Psoas muscle (tissue), 8 donors: ENCODE measurements around the gene OVCA2. TPM values are rescaled to one million over a fixed set of nuclear protein-coding genes. Genes with fewer than 3 reads are reported as not detected.

Experiments
- ATAC-seq, 4 donors: fragments of 200-7000 bp; cut with Tn5 transposase; one replicate each; pipeline ENCODE4 v1.9.1; 2020; ENCODE audit warnings: moderate library complexity in 3 of 4, mild to moderate bottlenecking in 2 of 4
- DNase-seq, 2 donors: peaks; one replicate each; pipeline ENCODE4 v3.0.0-alpha.2; 2020
- H3K27ac ChIP-seq: fragments of 200-600 bp; one replicate; pipeline ENCODE4 v1.8.0; 2022
- H3K27me3 ChIP-seq, 3 donors: fragments of 200-600 bp in 1 of 3; one replicate each; pipeline versions ENCODE4 v1.6.1 to v1.8.0; 2013 to 2022; ENCODE audit warnings: low read length in 2 of 3, mild to moderate bottlenecking in 2 of 3, moderate library complexity in 1 of 3; ENCODE audit not compliant: insufficient read depth in 3 of 3
- H3K36me3 ChIP-seq, 2 donors: fragments of 200-600 bp in 1 of 2; one replicate each; pipeline versions ENCODE4 v1.6.1 to v1.8.0; 2013 to 2022; ENCODE audit warnings: low read depth in 1 of 2, mild to moderate bottlenecking in 1 of 2, moderate library complexity in 1 of 2; ENCODE audit not compliant: insufficient read depth in 1 of 2
- H3K4me1 ChIP-seq: fragments of 200-600 bp; one replicate; pipeline ENCODE4 v1.8.0; 2022
- H3K4me3 ChIP-seq: fragments of 200-600 bp; one replicate; pipeline ENCODE4 v1.8.0; 2022; ENCODE audit warnings: mild to moderate bottlenecking
- H3K9me3 ChIP-seq: fragments of 200-600 bp; one replicate; pipeline ENCODE4 v1.8.0; 2022
- WGBS, 3 donors: extraction: QIAGEN DNeasy Blood & Tissue Kit; methylation state at CpG; one replicate each; pipeline versions ENCODE4 v1.1.6 to v1.1.7; 2013; 5-methylcytosine and 5-hydroxymethylcytosine counted together
- intact Hi-C, 2 donors: fragments of 100-400 bp; cut with DNase I; formaldehyde crosslinking; loops; one replicate each; pipeline versions ENCODE4 v1.11.0 to v1.14.2; 2022
- polyA plus RNA-seq, 3 donors: library from polyadenylated mRNA; stranded (reverse); fragments of 200-250 nt; gene quantifications; one replicate each; pipeline ENCODE4 v1.2.3, GENCODE V29; 2013
- total RNA-seq, 4 donors: library from RNA; stranded (reverse); fragmentation: NEBNext Ultra II Directional in 2 of 4; extraction: Animal tissue kit (Norgen Biotek cat#: 25700) in 2 of 4; gene quantifications; one replicate each; pipeline versions ENCODE4 v1.2.1 to v1.2.4, GENCODE V29; 2021 to 2023
- TF ChIP-seq, protein P1 (sequence below): fragments of 200-600 bp; IDR thresholded peaks from one replicate; pipeline ENCODE4 v1.8.0; 2022; ENCODE audit warnings: antibody characterized with exemption
- donor health status: healthy with polysubstance abuse.
- donor health status: DM: no; HTN: no; CAD: no; lungs with moderate emphysema.
- donor health status: Bipolar disorder and iron deficiency.
- donor health status: healthy.
- donor health status: DM: yes; HTN: yes; CAD: no.
- donor health status: DM: no; HTN: no; CAD: no.
- donor health status: DM: no; HTN: no; CAD: no.
- donor health status: DM: yes; HTN: yes; CAD: no.

OVCA2 gene
- total and polyA plus RNA-seq, 7 donors, result 10.1 to 66.1 (median 23.0) TPM

DNA sequence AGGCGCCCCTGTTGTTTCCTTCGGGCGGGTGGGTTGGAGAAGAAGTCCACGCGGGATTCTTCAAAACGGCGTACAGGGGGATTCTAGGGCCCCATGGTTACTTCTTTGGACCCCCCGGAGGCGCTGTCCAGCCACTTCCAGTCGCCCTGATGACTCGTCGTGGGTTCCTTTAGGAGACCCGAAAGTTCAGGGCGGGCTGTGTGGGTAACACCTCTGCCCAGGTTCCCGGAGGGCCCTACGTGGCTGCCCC lies 12.4 kb downstream of the OVCA2 start:
- DNase-seq, result no peak

DNA sequence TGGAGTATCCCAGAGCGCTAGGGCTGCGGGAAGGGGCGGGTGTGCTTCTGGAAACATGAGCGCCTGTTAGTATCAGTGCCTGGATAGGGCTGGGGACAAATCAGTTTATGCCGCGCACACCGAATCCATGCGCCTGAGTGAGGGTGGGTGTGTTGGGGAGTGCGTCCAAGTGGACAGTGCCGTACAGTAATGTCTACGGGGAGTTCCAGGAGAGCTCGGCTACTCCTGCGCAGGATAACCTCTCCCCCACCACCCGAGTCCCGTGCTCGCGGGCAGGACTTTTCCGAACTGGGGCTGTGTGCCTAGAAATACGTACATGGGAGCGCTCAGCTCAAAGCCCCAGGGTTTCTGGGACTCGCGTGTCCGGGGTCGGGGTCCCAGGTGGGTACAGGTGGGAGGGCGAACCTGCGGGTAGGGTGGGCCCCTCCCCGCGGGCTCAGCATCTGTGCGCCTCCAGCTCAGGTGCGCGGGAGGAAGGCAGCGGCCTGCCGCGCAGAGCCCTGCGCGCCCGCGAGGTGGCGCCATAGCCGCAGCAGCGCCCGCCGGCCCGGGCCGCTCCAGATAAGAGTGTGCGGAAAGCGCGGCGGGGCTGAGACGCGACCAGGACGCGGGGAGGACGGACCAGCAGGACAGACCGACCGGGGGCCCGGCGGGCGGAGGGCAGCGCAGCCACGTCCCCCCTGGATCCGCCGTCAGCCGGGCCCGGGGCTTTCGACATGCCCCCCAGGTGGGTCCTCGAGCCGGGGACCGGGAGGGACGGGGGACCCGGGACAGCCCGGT lies 12.9 kb downstream of the OVCA2 start, which contains the start of gene HIC1:
Gene HIC1 (plus strand): TSS at position 592 of the 780 bp plus-strand sequence. CDS start 1,588 bp downstream, outside the sequence.
- ATAC-seq (peak; percentile 72 to 83 (median 78)), DNase-seq (peak; percentile 81 to 90)
- 4 to 6% (median 4%) methylated on average over 51 to 72 of the region's 72 CpGs for WGBS, 3 donors
- peak within 1 kb of the TSS; percentile 74 for H3K4me3 ChIP-seq
- TF ChIP-seq, protein P1, sequence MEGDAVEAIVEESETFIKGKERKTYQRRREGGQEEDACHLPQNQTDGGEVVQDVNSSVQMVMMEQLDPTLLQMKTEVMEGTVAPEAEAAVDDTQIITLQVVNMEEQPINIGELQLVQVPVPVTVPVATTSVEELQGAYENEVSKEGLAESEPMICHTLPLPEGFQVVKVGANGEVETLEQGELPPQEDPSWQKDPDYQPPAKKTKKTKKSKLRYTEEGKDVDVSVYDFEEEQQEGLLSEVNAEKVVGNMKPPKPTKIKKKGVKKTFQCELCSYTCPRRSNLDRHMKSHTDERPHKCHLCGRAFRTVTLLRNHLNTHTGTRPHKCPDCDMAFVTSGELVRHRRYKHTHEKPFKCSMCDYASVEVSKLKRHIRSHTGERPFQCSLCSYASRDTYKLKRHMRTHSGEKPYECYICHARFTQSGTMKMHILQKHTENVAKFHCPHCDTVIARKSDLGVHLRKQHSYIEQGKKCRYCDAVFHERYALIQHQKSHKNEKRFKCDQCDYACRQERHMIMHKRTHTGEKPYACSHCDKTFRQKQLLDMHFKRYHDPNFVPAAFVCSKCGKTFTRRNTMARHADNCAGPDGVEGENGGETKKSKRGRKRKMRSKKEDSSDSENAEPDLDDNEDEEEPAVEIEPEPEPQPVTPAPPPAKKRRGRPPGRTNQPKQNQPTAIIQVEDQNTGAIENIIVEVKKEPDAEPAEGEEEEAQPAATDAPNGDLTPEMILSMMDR, result peak; percentile 97
- H3K9me3 ChIP-seq, result no peaks in the 10 kb centered on the region
- H3K36me3 ChIP-seq, result peaks cover 0 to 7% of the 10 kb centered on the region in 2 donors
- intact Hi-C loops, result loop anchor here (1.0 to 2.0 kb wide), 4 partner anchors 190 to 228 kb away; no protein-coding TSS in a partner anchor
- H3K4me1 ChIP-seq, result peaks cover 6% of the 10 kb centered on the region
- peak within 1 kb of the TSS; percentile 62 for H3K27ac ChIP-seq
- peaks cover 0 to 13% (median 2%) of the 10 kb centered on the region in 3 donors for H3K27me3 ChIP-seq

More for the DNA sequence above, 12.4 kb downstream of the OVCA2 start:
- TF ChIP-seq, protein P1, result no peak
- intact Hi-C loops, result loop anchor here (1.0 to 2.0 kb wide), 3 partner anchors 191 to 229 kb away; no protein-coding TSS in a partner anchor
- Histone ChIP-seq H3K4me1 (peaks cover 8% of the 10 kb centered on the region), H3K27ac (peak overlapping the region; percentile 62), H3K36me3 (peaks cover 0 to 2% of the 10 kb centered on the region in 2 donors), H3K27me3 (peaks cover 0 to 17% (median 6%) of the 10 kb centered on the region in 3 donors), H3K9me3 (no peaks in the 10 kb centered on the region), H3K4me3 (peak overlapping the region; percentile 74)
- ATAC-seq, result no peak
- WGBS, 3 donors, result 8 to 22% (median 19%) methylated on average over 16 of the region's 16 CpGs

DNA sequence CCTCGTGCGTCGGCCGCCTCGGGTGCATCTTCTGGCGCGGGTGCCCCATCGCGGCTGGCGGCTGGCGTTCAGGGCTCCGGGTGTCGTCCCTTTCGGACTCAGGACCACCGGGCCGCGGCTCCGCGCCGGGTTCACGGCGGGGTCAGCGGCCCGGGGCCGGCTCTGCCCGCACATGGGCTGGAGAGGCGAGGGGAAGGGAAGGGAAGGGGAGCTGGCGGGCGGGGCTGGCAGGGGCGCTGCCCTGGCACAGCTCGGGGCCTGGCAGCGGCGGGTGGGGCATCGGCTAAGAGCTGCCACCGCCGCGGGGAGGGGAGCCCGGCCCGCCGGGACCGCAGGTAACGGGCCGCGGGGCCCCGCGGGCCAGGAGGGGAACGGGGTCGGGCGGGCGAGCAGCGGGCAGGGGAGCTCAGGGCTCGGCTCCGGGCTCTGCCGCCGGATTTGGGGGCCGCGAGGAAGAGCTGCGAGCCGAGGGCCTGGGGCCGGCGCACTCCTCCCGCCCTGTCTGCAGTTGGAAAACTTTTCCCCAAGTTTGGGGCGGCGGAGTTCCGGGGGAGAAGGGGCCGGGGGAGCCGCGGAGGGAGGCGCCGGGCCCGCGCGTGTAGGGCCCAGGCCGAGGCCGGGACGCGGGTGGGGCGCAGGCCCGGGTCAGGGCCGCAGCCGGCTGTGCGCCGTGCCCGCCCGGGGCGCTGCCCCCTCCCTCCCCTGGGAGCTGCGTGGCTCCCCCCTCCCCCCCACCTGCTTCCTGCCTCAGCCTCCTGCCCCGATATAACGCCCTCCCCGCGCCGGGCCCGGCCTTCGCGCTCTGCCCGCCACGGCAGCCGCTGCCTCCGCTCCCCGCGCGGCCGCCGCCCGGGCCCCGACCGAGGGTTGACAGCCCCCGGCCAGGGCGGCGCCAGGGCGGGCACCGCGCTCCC lies 13.7 kb downstream of the OVCA2 start:
- WGBS, 3 donors, result 21 to 25% (median 22%) methylated on average over 45 to 111 of the region's 113 CpGs
- intact Hi-C loops, result loop anchor here (1.0 to 2.0 kb wide), 3 partner anchors 189 to 227 kb away; no protein-coding TSS in a partner anchor
- DNase-seq (peak; percentile 39 to 67), ATAC-seq (peak in 3 of 4 donors; percentile 7 to 13 (median 9))
- Histone ChIP-seq H3K27me3 (peaks cover 0 to 8% (median 2%) of the 10 kb centered on the region in 3 donors), H3K27ac (peak overlapping the region; percentile 62), H3K36me3 (peaks cover 0 to 13% of the 10 kb centered on the region in 2 donors), H3K4me3 (peak overlapping the region; percentile 74), H3K9me3 (no peaks in the 10 kb centered on the region), H3K4me1 (peaks cover 6% of the 10 kb centered on the region)
- TF ChIP-seq, protein P1, result no peak

DNA sequence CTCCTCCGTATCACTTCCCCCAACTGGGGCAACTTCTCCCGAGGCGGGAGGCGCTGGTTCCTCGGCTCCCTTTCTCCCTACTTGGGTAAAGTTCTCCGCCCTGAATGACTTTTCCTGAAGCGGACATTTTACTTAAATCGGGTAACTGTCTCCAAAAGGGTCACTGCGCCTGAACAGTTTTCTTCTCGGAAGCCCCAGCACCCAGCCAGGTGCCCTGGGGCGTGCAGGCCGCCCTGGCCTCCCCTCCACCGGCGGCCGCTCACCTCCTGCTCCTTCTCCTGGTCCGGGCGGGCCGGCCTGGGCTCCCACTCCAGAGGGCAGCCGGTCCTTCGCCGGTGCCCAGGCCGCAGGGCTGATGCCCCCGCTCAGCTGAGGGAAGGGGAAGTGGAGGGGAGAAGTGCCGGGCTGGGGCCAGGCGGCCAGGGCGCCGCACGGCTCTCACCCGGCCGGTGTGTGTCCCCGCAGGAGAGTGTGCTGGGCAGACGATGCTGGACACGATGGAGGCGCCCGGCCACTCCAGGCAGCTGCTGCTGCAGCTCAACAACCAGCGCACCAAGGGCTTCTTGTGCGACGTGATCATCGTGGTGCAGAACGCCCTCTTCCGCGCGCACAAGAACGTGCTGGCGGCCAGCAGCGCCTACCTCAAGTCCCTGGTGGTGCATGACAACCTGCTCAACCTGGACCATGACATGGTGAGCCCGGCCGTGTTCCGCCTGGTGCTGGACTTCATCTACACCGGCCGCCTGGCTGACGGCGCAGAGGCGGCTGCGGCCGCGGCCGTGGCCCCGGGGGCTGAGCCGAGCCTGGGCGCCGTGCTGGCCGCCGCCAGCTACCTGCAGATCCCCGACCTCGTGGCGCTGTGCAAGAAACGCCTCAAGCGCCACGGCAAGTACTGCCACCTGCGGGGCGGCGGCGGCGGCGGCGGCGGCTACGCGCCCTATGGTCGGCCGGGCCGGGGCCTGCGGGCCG lies 14.7 kb downstream of the OVCA2 start:
- intact Hi-C loops, result no loop called here
- Histone ChIP-seq H3K4me3 (peak overlapping the region; percentile 74), H3K4me1 (peaks cover 6% of the 10 kb centered on the region), H3K27me3 (peaks cover 0 to 6% (median 2%) of the 10 kb centered on the region in 3 donors), H3K9me3 (no peaks in the 10 kb centered on the region), H3K27ac (peak overlapping the region; percentile 62), H3K36me3 (peaks cover 0 to 20% of the 10 kb centered on the region in 2 donors)
- DNase-seq, result peak; percentile 36 to 66
- TF ChIP-seq, protein P1, result no peak
- WGBS, 3 donors, result 63 to 74% (median 65%) methylated on average over 79 to 85 of the region's 85 CpGs
- ATAC-seq, result no peak
